GM19193 (cell line): ENCODE measurements around the gene SNTG2.

Source experiments
- POLR2A ChIP-seq: IDR thresholded peaks from 4 replicates; pipeline ENCODE4 v1.6.1; 2011; ENCODE audit not compliant: insufficient read depth, insufficient read length; ENCODE audit errors: extremely low read depth

The SNTG2 gene

DNA sequence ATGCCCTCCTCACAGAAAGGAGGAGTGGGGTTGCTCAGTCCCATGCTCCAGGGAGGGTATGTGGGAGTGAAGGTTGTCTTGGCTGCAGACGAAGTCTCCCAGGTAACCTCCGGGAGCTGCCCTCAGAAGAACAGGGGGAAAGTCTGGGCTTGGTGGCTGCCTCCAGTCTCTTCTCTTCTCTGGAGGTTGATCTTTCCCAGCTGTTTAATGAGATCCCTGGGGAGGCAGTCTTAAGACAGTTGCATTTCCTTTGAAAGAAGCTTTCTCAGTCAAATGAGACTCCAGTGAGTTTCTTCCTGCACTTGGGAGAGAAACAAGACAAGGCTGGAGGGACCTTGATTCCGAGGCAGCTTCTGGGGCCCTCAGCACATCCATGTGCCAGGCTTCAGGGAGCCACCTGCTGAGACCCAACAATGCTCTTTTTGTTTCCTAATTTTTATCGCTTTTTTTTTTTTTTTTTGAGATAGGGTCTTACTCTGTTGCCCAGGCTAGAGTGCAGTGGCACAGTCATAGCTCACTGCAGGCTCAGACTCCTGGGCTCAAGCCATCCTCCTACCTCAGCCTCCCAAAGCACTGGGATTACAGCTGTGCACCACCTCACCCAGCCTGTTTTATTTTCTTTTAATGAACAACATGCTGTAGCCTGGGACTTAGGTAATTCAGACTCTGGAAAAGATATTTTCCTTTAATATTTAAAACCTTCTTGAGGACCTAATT is 390.9 kb downstream of the SNTG2 start:
- no peak for TF ChIP-seq POLR2A

DNA sequence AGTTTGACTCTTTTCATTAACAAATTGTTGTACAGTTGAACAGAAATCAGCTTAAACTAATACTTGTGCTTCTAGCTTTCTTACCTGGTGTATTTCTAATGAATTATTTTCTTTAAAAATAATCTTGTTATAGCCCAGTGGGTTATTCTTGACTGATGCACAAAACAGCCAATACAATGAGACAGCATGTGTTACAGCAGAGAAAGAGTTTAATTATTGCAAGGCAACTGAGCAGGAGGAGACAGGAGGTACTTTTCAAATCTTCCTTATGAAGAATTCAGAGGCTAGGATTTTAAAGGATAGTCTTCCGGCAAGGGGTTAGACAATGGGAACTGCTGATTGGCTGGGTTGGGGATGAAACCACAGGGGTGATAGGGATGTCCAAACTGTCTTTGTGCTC is 398.1 kb downstream of the SNTG2 start:
- no peak for TF ChIP-seq POLR2A

DNA sequence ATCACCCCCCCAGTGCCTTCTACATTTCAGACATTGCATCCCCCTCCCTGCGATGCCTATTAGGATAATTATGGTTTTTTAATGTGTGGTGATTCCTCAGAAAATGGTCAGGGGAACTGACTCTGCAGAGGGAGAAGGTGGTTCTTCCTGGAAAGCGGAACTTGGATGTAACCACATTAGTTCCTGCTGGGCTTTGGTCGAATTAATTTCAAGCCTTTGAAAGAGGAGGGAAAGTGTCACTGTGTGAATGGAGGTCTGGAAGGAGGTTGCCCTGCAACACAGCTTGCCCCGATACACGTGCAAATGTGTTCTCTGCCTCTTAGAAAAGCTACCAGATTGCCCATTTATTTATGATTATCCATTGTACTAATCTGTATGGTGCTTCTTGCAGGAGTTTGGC is 399.5 kb downstream of the SNTG2 start:
- TF ChIP-seq POLR2A: no peak

DNA sequence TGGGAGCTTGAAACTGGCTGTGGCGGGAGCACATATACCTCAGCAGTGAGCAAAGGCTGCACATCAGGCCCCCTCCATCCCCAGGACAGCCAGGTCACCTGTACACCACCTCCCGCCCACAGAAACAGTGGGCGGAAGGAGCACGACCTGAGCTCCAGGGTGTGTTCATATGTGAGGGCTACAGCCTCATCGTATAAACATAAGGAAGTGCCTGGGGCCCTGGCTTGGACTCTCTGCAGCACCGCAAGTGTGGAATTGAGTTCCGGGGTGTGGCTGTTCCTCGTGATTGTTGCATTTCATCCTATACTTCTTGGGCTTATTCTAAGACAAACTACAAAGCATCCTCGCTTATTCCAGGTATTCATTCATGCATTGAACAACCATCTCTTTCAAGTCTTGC is 402.5 kb downstream of the SNTG2 start:
- no peak for TF ChIP-seq POLR2A

DNA sequence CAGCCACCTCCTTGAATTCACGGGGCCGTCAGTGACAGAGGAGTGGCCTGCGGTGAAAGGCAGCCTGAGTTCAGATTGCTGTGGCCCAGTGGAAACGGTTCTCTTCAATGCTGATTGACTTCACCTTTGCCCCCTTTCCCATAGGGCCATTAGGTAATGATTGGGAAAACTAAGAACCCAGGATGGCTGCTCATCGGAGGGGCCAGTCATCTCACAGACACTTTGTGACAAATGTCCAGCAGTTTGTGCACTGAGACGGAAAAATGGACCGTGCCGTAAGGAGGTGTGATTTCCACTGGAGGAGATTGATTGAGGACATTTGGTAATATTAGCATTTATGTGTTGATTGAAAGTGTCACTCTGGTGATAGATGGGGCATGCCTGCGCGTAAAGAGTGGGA is 402.9 kb downstream of the SNTG2 start:
- TF ChIP-seq POLR2A: no peak

DNA sequence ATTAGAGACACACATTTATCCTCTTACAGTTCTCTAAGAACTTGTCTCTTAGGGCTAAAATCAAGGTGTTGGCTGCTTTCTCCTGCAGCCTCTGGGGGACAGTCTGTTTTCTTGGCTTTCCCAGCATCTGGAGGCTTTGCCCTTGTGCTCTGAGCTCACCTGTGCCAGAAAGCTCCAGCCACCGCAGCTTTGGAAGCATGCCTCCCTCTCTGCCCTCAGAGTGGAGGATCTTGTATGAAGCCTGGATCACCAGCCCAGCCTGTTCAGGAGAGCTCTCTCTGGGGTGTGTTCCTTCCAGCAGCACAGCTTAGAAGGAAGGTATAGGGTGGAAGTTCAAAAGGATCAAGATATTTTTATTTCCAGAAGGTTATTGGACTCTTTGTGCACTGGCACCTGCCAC is 409.5 kb downstream of the SNTG2 start:
- TF ChIP-seq POLR2A: no peak

DNA sequence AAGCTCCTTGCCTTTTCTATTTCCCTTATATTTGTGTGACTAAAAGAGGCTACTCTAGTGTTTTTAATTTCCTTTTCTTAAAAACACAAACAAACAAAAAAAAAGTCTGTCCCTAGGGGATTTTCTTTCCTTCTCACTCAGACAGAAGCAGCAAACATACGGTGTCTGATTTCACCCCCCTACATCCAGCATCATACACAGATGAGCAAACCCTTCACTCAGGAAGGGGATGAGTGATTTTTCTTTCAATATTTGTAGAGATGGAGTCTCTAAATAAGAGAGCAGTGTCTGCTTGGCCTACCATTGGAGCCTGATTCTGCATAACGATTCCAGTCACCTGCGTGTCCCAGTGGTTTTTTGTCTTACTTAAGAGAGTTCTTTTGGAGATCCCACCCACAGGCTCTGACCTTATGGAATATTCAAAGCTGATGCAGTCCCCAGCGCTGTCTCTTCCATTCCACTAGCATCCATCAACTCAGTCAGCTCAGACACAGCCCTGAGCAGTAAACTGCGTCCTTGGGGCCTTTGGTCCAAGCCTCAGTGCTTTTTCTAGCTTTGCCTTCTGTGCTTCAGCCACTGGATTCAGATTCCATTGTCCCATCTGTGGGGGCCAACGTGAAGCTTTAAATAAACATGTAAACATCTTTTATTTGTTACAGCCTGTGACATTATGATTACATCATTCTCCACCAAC is 410.1 kb downstream of the SNTG2 start:
- no peak for TF ChIP-seq POLR2A

DNA sequence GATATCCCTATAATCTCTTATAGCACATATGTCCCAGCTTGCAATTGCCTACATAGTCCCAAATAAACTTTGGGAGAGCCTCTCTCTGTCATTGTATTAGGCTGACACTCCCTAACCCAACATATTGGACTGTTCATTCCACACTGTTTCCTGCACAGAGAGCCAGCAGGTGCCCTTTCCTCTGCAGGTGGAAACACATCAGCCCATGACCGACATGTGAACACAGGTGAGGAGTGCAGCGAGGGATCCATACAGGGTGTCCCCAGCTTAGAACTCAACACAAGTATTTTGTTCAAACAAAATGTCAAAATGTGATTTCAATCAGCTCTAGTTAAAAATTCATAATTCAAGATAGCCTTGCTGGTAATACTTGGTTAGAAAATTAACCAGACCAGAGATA is 412.7 kb downstream of the SNTG2 start:
- no peak for TF ChIP-seq POLR2A

DNA sequence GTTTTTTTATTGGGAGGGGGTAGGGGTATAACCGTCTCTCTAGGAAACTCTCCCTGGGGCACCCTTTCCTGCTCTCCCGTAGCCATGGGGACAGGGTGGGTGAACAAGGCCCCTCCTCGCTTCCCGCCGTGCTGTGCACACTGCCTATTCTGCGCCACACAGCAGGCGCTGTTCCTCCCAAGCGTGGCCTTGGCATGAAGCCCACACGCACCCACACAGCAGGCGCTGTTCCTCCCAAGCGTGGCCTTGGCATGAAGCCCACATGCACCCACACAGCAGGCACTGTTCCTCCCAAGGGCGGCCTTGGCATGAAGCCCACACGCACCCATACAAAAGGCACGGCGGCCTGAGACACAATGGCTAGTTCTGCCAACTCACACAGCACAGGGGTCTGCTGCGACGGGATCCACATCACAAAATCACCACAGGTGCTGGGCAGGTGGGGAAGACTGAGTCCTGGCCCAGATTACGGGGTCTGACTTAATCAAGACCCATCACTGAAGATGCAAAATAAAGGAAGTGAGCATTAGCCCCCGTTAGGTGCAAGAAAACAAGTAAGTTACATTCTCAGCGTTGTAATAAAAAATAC is 416.0 kb downstream of the SNTG2 start:
- no peak for TF ChIP-seq POLR2A

DNA sequence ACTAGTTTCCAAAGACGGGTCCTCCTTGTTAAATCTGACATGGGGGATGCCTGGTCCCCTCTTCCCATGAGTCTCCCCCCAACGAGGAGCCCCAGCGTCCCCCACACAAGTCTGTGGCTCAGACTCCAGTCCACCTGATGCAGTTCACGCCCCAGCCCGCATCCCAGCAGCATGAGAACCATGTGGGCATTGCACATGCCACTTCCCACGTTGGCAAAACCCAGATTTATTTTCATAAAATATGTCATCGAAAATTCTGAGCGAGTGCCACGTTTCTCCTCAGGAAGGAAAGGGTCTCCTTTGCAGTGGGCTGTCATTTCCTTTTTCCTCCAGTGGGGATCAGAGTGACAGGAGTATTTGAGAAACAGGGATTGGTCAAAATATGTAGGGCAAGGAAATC is 417.0 kb downstream of the SNTG2 start:
- TF ChIP-seq POLR2A: no peak

DNA sequence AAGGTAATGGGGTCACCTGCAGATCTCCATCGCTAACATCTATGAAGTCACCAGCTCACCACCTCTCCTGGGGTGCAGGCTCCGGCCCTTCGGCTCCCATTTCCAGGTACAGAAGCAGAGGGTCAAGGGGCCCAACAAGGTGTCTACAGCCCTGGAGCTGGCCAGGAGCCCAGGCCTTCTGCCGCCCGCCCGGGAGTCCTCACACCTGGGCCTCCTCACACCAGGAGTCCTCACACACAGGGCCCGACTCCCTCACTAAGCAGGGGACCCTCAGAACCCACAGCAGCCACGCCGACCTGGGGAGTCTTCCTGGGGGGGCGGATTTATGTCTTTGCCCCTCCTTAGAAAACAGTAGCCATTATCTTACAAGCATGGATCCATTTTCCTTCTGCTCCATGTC is 419.3 kb downstream of the SNTG2 start:
- TF ChIP-seq POLR2A: no peak

DNA sequence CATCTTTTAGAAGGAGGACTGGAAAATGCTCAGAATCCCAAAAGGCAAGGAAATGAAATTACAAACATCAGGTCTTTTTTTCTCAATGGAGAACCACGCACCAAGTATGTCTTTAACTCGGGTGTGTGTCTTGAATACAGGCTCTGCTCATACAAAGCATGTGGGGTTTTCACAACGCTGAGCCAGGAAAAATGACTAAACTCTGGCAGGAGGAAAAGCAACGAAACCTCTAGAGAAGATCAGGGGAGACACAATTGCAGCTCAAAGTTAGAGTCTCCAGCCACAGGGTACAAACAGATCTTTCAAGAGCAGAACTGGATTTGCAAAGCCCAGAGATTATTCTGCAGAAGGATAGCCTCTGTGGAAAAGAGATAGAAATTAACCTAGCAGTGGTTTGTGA is 419.8 kb downstream of the SNTG2 start:
- TF ChIP-seq POLR2A: no peak

DNA sequence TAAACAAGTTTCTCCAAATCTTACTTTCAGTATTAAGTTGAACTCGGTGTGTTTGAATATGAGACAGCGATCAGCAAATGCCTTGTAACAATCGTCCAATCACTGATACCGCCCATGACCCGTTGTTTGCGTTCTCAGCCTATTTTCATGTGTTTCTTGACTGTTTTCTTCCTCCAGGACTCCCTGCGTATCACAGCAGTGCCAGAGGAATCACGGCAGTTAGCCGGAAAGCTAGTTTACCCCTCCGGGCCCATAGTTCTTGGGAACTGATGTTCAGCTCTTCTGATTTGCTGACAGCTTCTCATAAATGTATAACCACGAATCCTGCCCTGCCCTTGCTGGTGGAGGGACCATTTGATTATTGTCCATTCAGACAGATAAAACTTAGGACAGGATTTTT is 420.4 kb downstream of the SNTG2 start:
- no peak for TF ChIP-seq POLR2A

DNA sequence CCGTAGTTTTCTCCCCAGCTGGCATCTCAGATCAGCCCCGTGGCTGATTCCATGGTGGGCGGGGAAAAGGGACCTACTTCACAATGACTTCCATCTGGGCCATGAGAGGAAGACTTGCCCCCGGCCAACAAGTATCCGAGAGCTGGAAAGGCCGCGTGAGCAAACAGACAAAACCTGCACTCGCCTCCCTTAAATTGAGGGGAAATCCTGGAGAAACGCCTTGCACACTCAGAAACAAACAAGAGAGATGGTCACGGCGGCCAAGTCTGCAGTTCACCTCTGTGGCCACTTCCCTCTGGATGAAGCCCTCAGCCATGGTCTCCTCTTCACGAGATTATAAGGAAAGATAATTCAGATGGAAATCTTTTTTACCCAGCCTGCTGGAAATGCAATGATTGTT is 423.2 kb downstream of the SNTG2 start:
- no peak for TF ChIP-seq POLR2A

DNA sequence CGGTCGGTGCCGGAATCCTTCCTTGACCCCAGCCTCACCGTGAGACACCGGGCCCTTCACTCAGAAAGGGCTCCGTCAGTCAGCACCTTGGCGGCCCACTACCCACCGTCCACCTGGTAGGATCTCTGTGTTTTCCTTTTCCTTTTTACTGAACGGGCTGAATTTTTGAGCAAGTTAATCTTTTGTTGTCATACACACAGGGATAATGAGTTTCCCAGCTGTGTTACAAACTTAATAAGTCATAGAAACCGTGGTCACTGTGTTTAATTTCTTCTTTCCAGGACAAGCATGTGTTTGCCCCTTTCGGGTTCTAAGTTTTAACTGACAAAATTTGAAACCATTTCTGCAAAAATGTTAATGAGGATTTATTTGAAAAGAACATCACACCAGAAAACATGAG is 423.6 kb downstream of the SNTG2 start:
- TF ChIP-seq POLR2A: no peak

DNA sequence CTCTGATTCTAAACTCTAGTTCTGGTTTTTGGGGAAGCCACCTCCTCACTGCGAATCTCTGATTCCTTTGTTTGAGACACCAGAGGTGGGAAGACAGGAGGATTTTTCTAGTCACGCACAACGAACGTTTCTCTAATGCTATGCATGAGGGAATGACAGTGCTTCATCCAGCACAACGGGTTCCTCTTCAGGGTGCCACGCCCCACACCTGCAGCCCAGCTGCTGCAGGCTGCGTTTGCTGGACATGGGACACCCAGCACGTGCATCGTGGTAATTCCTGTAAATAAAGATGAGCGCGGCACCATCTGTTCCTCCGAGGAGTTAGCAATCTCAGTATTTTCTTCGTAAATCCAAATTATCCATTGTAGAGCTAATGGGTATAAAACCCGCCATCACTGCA is 425.1 kb downstream of the SNTG2 start:
- no peak for TF ChIP-seq POLR2A
